A673 (cell line): ENCODE data around the gene R3HDM4. TPM values are rescaled to one million over a fixed set of nuclear protein-coding genes. Genes with fewer than 3 reads are reported as not detected.
"Not testable (repeated sequence)": the region's sequence is repeated elsewhere in the genome, so short reads cannot be mapped to it uniquely, and the experiment has no call there.

Source experiments
- BruUV-seq: library from RNA; stranded (reverse); fragments of 400-500 nt; replicated peaks from 2 replicates; lab custom pipeline; 2021; lab: Mats Ljungman, UMichigan
- CTCF ChIA-PET: fragments of 300-600 bp; sonication (Branson Sonifier 250); formaldehyde crosslinking; loops from one replicate; lab custom pipeline; 2022; ENCODE audit warnings: antibody characterized with exemption; lab: Charles Lee
- POLR2A ChIA-PET: fragments of 300-600 bp; sonication (Branson Sonifier 250); formaldehyde crosslinking; loops from one replicate; lab custom pipeline; 2022; ENCODE audit warnings: antibody characterized with exemption; ENCODE audit not compliant: low non-redundant PET; lab: Charles Lee
- DNase-seq: peaks from one replicate; pipeline ENCODE4 v3.0.0-alpha.2; 2015; ENCODE audit warnings: low spot score
- H3K27ac ChIP-seq: fragments of 200-600 bp; sonication (generic); 2 replicates; pipeline ENCODE4 v1.5.1; 2016; ENCODE audit warnings: mixed run types, low read depth, mild to moderate bottlenecking, mixed read lengths, antibody characterized with exemption, low read length; ENCODE audit not compliant: poor library complexity, severe bottlenecking
- H3K27me3 ChIP-seq: fragments of 200-600 bp; sonication (generic); replicated peaks from 2 replicates; pipeline ENCODE4 v1.6.1; 2017; ENCODE audit warnings: mixed run types, low read depth, mild to moderate bottlenecking, mixed read lengths, antibody characterized with exemption, low read length; ENCODE audit not compliant: insufficient read depth, poor library complexity
- H3K36me3 ChIP-seq: fragments of 200-600 bp; sonication (generic); 2 replicates; pipeline ENCODE4 v1.6.1; 2016; ENCODE audit warnings: mixed run types, mild to moderate bottlenecking, mixed read lengths, antibody characterized with exemption, low read length; ENCODE audit not compliant: insufficient read depth, poor library complexity, severe bottlenecking
- H3K4me1 ChIP-seq: fragments of 200-600 bp; sonication (generic); 2 replicates; pipeline ENCODE4 v1.6.1; 2017; ENCODE audit warnings: mixed run types, mild to moderate bottlenecking, mixed read lengths, antibody characterized with exemption, low read length; ENCODE audit not compliant: insufficient read depth, poor library complexity, severe bottlenecking
- H3K4me3 ChIP-seq: fragments of 200-600 bp; sonication (generic); 2 replicates; pipeline ENCODE4 v1.5.1; 2016; ENCODE audit warnings: low read depth, mixed run types, mild to moderate bottlenecking, mixed read lengths, low read length; ENCODE audit not compliant: poor library complexity, severe bottlenecking
- H3K9me3 ChIP-seq: fragments of 200-600 bp; sonication (generic); 2 replicates; pipeline ENCODE4 v1.6.1; 2016; ENCODE audit warnings: mixed run types, low read depth, mild to moderate bottlenecking, mixed read lengths, antibody characterized with exemption, low read length; ENCODE audit not compliant: poor library complexity, severe bottlenecking
- CTCF ChIP-seq: fragments of 300-800, 200-600 bp; sonication (generic); conservative IDR thresholded peaks from 2 replicates; pipeline ENCODE4 v1.5.1; 2017; ENCODE audit warnings: low read depth, mild to moderate bottlenecking, antibody characterized with exemption, low read length, moderate library complexity, mixed read lengths
- EZH2 ChIP-seq: fragments of 200-600 bp; sonication (generic); IDR thresholded peaks from 2 replicates; pipeline ENCODE4 v1.6.1; 2017; ENCODE audit warnings: borderline replicate concordance, low read depth, mild to moderate bottlenecking, mixed read lengths, antibody characterized with exemption, low read length; ENCODE audit not compliant: poor library complexity, severe bottlenecking
- intact Hi-C: fragments of 100-400 bp; cut with micrococcal nuclease; formaldehyde crosslinking; loops from one replicate; pipeline ENCODE4 v1.10.0; 2022; ENCODE audit not compliant: unreplicated experiment
- total RNA-seq: library from RNA; stranded (reverse); gene quantifications from 2 replicates; pipeline ENCODE4 v1.2.3, GENCODE V29; 2021

R3HDM4 gene
- total RNA-seq, 1 experiment from 2014 or later: 39.3 TPM

GRCh38 chr19:879711-880438 is 33.1 kb downstream of the R3HDM4 start:
- Histone ChIP-seq H3K4me3 (no peak overlapping the region), H3K36me3 (peaks cover 26% of the 10 kb centered on the region), H3K27ac (no peak overlapping the region), H3K9me3 (no peaks in the 10 kb centered on the region), H3K27me3 (no peaks in the 10 kb centered on the region), H3K4me1 (no peaks in the 10 kb centered on the region)
- DNase-seq: no peak
- BruUV-seq: no TSS peak
- CTCF ChIA-PET: interaction anchor here (0.6 to 0.8 kb wide), 3 partner anchors 295 to 987 kb away, joined by 3 to 5 read pairs (median 3); no protein-coding TSS in a partner anchor
- TF ChIP-seq EZH2 (no peak), CTCF (no peak)
- intact Hi-C loops: no loop called here
- POLR2A ChIA-PET: interaction anchor here (0.6 kb wide), 1 partner anchor 16 kb away, joined by 4 read pairs; no protein-coding TSS in a partner anchor

GRCh38 chr19:878751-879561 is 34.1 kb downstream of the R3HDM4 start:
- H3K9me3 ChIP-seq, H3K4me3 ChIP-seq, H3K27ac ChIP-seq, H3K27me3 ChIP-seq, DNase-seq, intact Hi-C loops, BruUV-seq, H3K4me1 ChIP-seq: not testable (repeated sequence)
- POLR2A ChIA-PET: interaction anchor here (0.6 kb wide), 2 partner anchors 15 to 19 kb away, joined by 3 to 4 read pairs; no protein-coding TSS in a partner anchor
- peaks cover 25% of the 10 kb centered on the region for H3K36me3 ChIP-seq
- CTCF ChIA-PET: interaction anchor here (0.6 to 0.8 kb wide), 2 partner anchors 294 to 988 kb away, joined by 3 to 5 read pairs; no protein-coding TSS in a partner anchor

DNA sequence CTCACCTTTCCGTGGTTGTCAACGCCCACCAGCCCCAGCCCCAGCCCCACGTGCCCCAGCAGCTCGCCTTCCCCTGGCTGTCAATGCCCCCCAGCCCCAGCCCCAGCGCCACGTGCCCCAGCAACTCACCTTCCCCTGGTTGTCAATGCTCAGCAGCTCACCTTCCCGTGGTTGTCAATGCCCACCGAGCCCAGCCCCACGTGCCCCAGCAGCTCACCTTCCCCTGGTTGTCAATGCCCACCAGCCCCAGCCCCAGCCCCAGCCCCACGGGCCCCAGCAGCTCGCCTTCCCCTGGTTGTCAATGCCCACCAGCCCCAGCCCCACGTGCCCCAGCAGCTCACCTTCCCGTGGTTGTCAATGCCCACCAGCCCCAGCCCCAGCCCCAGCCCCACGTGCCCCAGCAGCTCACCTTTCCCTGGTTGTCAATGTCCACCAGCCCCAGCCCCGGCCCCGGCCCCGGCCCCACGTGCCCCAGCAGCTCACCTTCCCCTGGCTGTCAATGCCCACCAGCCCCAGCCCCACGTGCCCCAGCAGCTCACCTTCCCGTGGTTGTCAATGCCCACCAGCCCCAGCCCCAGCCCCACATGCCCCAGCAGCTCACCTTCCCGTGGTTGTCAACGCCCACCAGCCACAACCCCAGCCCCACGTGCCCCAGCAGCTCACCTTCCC is 34.9 kb downstream of the R3HDM4 start:
- DNase-seq, intact Hi-C loops, CTCF ChIA-PET, H3K9me3 ChIP-seq, H3K27me3 ChIP-seq, H3K27ac ChIP-seq, H3K4me1 ChIP-seq, BruUV-seq, H3K4me3 ChIP-seq: not testable (repeated sequence)
- POLR2A ChIA-PET: interaction anchor here (0.6 to 0.7 kb wide), 2 partner anchors 12 to 30 kb away, joined by 4 to 5 read pairs; no protein-coding TSS in a partner anchor
- H3K36me3 ChIP-seq: peaks cover 25% of the 10 kb centered on the region
